Liver (tissue), 9 donors: ENCODE results near the gene SLC25A41. TPM values are rescaled to one million over a fixed set of nuclear protein-coding genes. Genes with fewer than 3 reads are reported as not detected.

Experiments
- DNase-seq: peaks from one replicate; pipeline ENCODE4 v3.0.0-alpha.2; 2017; ENCODE audit warnings: low spot score
- H3K27ac ChIP-seq, 2 donors: one replicate each; pipeline ENCODE4 v1.7.0; 2013; ENCODE audit warnings: inconsistent platforms in 2 of 2, low read length in 2 of 2, control low read depth in 1 of 2, low read depth in 1 of 2, mild to moderate bottlenecking in 1 of 2
- H3K27me3 ChIP-seq, 4 donors: one replicate each; pipeline versions ENCODE4 v1.6.1 to v1.7.0; 2013; ENCODE audit warnings: low read length in 3 of 4, inconsistent platforms in 1 of 4, mild to moderate bottlenecking in 1 of 4, moderate library complexity in 1 of 4; ENCODE audit not compliant: control insufficient read depth in 4 of 4, insufficient read depth in 4 of 4
- H3K36me3 ChIP-seq, 4 donors: one replicate each; pipeline versions ENCODE4 v1.6.1 to v1.7.0; 2013; ENCODE audit warnings: low read length in 3 of 4, mild to moderate bottlenecking in 3 of 4, low read depth in 1 of 4, moderate library complexity in 1 of 4; ENCODE audit not compliant: control insufficient read depth in 4 of 4, insufficient read depth in 3 of 4
- H3K4me1 ChIP-seq, 4 donors: one replicate each; pipeline versions ENCODE4 v1.6.1 to v1.7.0; 2013; ENCODE audit warnings: low read length in 3 of 4, mild to moderate bottlenecking in 3 of 4, moderate library complexity in 1 of 4; ENCODE audit not compliant: control insufficient read depth in 4 of 4, insufficient read depth in 4 of 4
- H3K4me3 ChIP-seq, 3 donors: one replicate each; pipeline versions ENCODE4 v1.6.1 to v1.7.0; 2013; ENCODE audit warnings: low read length in 3 of 3, control low read depth in 1 of 3, low read depth in 1 of 3, mild to moderate bottlenecking in 1 of 3
- H3K9ac ChIP-seq, 2 donors: one replicate each; pipeline ENCODE4 v1.7.0; 2013; ENCODE audit warnings: low read length in 2 of 2, mild to moderate bottlenecking in 2 of 2, moderate library complexity in 2 of 2, control low read depth in 1 of 2, low read depth in 1 of 2
- H3K9me3 ChIP-seq, 4 donors: one replicate each; pipeline versions ENCODE4 v1.6.1 to v1.7.0; 2013; ENCODE audit warnings: low read length in 3 of 4; ENCODE audit not compliant: control insufficient read depth in 4 of 4
- ATF3 ChIP-seq: IDR thresholded peaks from 2 replicates; pipeline ENCODE4 v1.6.1; 2016; ENCODE audit warnings: antibody characterized with exemption
- CTCF ChIP-seq: fragments of 150-350 bp; IDR thresholded peaks from 2 replicates; pipeline ENCODE4 v1.5.1; 2017; ENCODE audit warnings: improper control_type of control experiment, low read depth, low read length; ENCODE audit not compliant: missing input control
- EGR1 ChIP-seq, 2 donors: IDR thresholded peaks; 2 replicates each; pipeline ENCODE4 v1.6.1; 2016 to 2018; ENCODE audit warnings: antibody characterized with exemption in 2 of 2, low read depth in 2 of 2
- FOXA1 ChIP-seq: IDR thresholded peaks from 2 replicates; pipeline ENCODE4 v1.6.1; 2016; ENCODE audit warnings: antibody characterized with exemption
- FOXA2 ChIP-seq: IDR thresholded peaks from 2 replicates; pipeline ENCODE4 v1.6.1; 2016; ENCODE audit warnings: antibody characterized with exemption
- GABPA ChIP-seq, 2 donors: IDR thresholded peaks in 1 of 2; conservative IDR thresholded peaks in 1 of 2; 2 replicates each; pipeline ENCODE4 v1.6.1; 2016; ENCODE audit warnings: antibody characterized with exemption in 2 of 2, mild to moderate bottlenecking in 1 of 2, moderate library complexity in 1 of 2
- HNF4A ChIP-seq, 2 donors: conservative IDR thresholded peaks; 2 replicates each; pipeline ENCODE4 v1.6.1; 2016; ENCODE audit warnings: antibody characterized with exemption in 2 of 2, mild to moderate bottlenecking in 2 of 2
- HNF4G ChIP-seq: IDR thresholded peaks from 2 replicates; pipeline ENCODE4 v1.6.1; 2016; ENCODE audit warnings: antibody characterized with exemption
- JUND ChIP-seq, 2 donors: IDR thresholded peaks; 2 replicates each; pipeline ENCODE4 v1.6.1; 2016; ENCODE audit warnings: antibody characterized with exemption in 2 of 2
- MAX ChIP-seq: IDR thresholded peaks from 2 replicates; pipeline ENCODE4 v1.6.1; 2016; ENCODE audit warnings: antibody characterized with exemption
- NR2F2 ChIP-seq: IDR thresholded peaks from 2 replicates; pipeline ENCODE4 v1.6.1; 2016; ENCODE audit warnings: antibody characterized with exemption
- RAD21 ChIP-seq, 2 donors: IDR thresholded peaks; 2 replicates each; pipeline ENCODE4 v1.6.1; 2016; ENCODE audit warnings: antibody characterized with exemption in 2 of 2, mild to moderate bottlenecking in 2 of 2
- REST ChIP-seq: IDR thresholded peaks from 2 replicates; pipeline ENCODE4 v1.6.1; 2016; ENCODE audit warnings: antibody characterized with exemption, mild to moderate bottlenecking
- RXRA ChIP-seq, 2 donors: IDR thresholded peaks; 2 replicates each; pipeline ENCODE4 v1.6.1; 2017 to 2018; ENCODE audit warnings: antibody characterized with exemption in 2 of 2, mild to moderate bottlenecking in 1 of 2
- SP1 ChIP-seq: IDR thresholded peaks from 2 replicates; pipeline ENCODE4 v1.6.1; 2018; ENCODE audit warnings: antibody characterized with exemption, mild to moderate bottlenecking
- TAF1 ChIP-seq: conservative IDR thresholded peaks from 2 replicates; pipeline ENCODE4 v1.6.1; 2016; ENCODE audit warnings: antibody characterized with exemption, mild to moderate bottlenecking
- whole genome bisulfite sequencing: extraction: QIAGEN DNeasy Blood & Tissue Kit; methylation state at CpG from one replicate; pipeline ENCODE4 v1.1.7; 2013; 5-methylcytosine and 5-hydroxymethylcytosine counted together
- polyA plus RNA-seq, 2 donors: library from polyadenylated mRNA; stranded (reverse) in 1 of 2; unstranded in 1 of 2; fragments of 200-250 nt in 1 of 2; fragments of >200 nt in 1 of 2; fragmentation: Nextera tagmentation in 1 of 2; extraction: Ambion mirVana in 1 of 2; gene quantifications; one replicate each; pipeline versions ENCODE4 v1.2.1 to v1.2.3, GENCODE V29; 2013 to 2015
- total RNA-seq, 2 donors: library from RNA; depleted of rRNA; stranded (reverse); fragments of >200 nt; gene quantifications; one replicate each; pipeline ENCODE4 v1.2.3, GENCODE V29; 2014
- donor health status: healthy.
- donor health status: healthy.
- donor health status: healthy.
- donor health status: healthy.
- donor health status: healthy.

SLC25A41 gene
- total and polyA plus RNA-seq, 4 donors = 0.14 to 0.16 TPM; not detected in 2

GRCh38 chr19:6476155-6476895 lies 42.8 kb upstream of the SLC25A41 start:
- peak; percentile 86 for DNase-seq
- Histone ChIP-seq H3K9me3 (no peaks in the 10 kb centered on the region), H3K4me3 (peak overlapping the region in 1 of 3 donors; percentile 30), H3K36me3 (no peaks in the 10 kb centered on the region), H3K27ac (peak overlapping the region in 1 of 2 donors; percentile 27), H3K9ac (no peak overlapping the region), H3K27me3 (no peaks in the 10 kb centered on the region), H3K4me1 (peaks cover 0 to 17% (median 3%) of the 10 kb centered on the region in 4 donors)
- WGBS = 15% methylated on average over 33 of the region's 33 CpGs
- TF ChIP-seq ATF3 (no peak), EGR1 (IDR thresholded peaks at IDR 0.05; ENCODE audit: low read depth in 2 of 2) (no peak), FOXA2 (no peak), SP1 (peak; percentile 79), HNF4A (conservative IDR thresholded peaks at IDR 0.05) (peak; percentile 77 to 89), FOXA1 (no peak), HNF4G (peak; percentile 62), NR2F2 (peak; percentile 20), GABPA (IDR thresholded peaks at IDR 0.05 in 1 of 2, conservative IDR thresholded peaks at IDR 0.05 in 1 of 2) (no peak), MAX (no peak), RXRA (IDR thresholded peaks at IDR 0.05) (peak; percentile 41 to 62), REST (peak; percentile 66), RAD21 (IDR thresholded peaks at IDR 0.05) (no peak), CTCF (peak; percentile 3)

- no peak for TF ChIP-seq HNF4G
- TF ChIP-seq EGR1 (IDR thresholded peaks at IDR 0.05; ENCODE audit: low read depth in 2 of 2) = no peak
- TF ChIP-seq REST = no peak
- TF ChIP-seq JUND (IDR thresholded peaks at IDR 0.05) = no peak
- TF ChIP-seq NR2F2 = no peak
- TF ChIP-seq GABPA (IDR thresholded peaks at IDR 0.05 in 1 of 2, conservative IDR thresholded peaks at IDR 0.05 in 1 of 2) = no peak
- TF ChIP-seq FOXA2 = no peak
- no peak for TF ChIP-seq TAF1
- no peak for TF ChIP-seq RXRA (IDR thresholded peaks at IDR 0.05)
- TF ChIP-seq MAX = no peak
- no peak for TF ChIP-seq CTCF
- Histone ChIP-seq H3K27me3 (no peaks in the 10 kb centered on the region), H3K9ac (no peak overlapping the region), H3K9me3 (no peaks in the 10 kb centered on the region), H3K4me3 (no peak overlapping the region), H3K36me3 (no peaks in the 10 kb centered on the region), H3K27ac (no peak overlapping the region), H3K4me1 (peaks cover 0 to 17% (median 3%) of the 10 kb centered on the region in 4 donors)
- WGBS = 41% methylated on average over 52 of the region's 52 CpGs
- no peak for DNase-seq
Observed at GRCh38 chr19:6475321-6476108, 42.0 kb upstream of the SLC25A41 start.
